T47D (cell line): ENCODE results near the gene MRPL27.

ENCODE experiments used
- DNase-seq, 2 experiments: peaks; one replicate each; pipeline versions ENCODE4 v3.0.0 to v3.0.0-alpha.2; 2011 to 2012; ENCODE audit warnings: low read depth in 1 of 2, low spot score in 1 of 2
- JUND ChIP-seq: IDR thresholded peaks from 2 replicates; pipeline ENCODE4 v1.6.1; 2012; ENCODE audit warnings: low read depth
- in situ Hi-C: cut with HindIII; loops from 2 replicates; pipeline ENCODE4 v1.10.0; 2016; ENCODE audit warnings: low sequenced_read_pairs, low pct_unique_long_range_greater_than_20kb

The MRPL27 gene

GRCh38 chr17:50397111-50397918, 24.3 kb upstream of the MRPL27 start, which contains the start of gene LRRC59:
Gene LRRC59 (minus strand): TSS chr17:50397523. CDS start chr17:50397317, 206 bp downstream.
- DNase-seq: peak; percentile 81 to 91
- in situ Hi-C loops: no loop called here
- TF ChIP-seq JUND: no peak

GRCh38 chr17:50396261-50397110, 23.5 kb upstream of the MRPL27 start:
- no peak for TF ChIP-seq JUND
- in situ Hi-C loops: no loop called here
- peak; percentile 43 to 83 for DNase-seq

- no peak for TF ChIP-seq JUND
- in situ Hi-C loops: no loop called here
These were observed 21.7 kb upstream of the MRPL27 start for GRCh38 chr17:50394711-50395110.

GRCh38 chr17:50393700-50394099, 20.7 kb upstream of the MRPL27 start:
- no peak for TF ChIP-seq JUND
- DNase-seq: no peak
- in situ Hi-C loops: no loop called here

More at GRCh38 chr17:50394711-50395110, 21.7 kb upstream of the MRPL27 start:
- no peak for DNase-seq

GRCh38 chr17:50392621-50393020, 19.6 kb upstream of the MRPL27 start:
- no peak for DNase-seq
- TF ChIP-seq JUND: no peak
- in situ Hi-C loops: no loop called here

GRCh38 chr17:50389534-50389933, 16.6 kb upstream of the MRPL27 start:
- in situ Hi-C loops: no loop called here
- TF ChIP-seq JUND: no peak

GRCh38 chr17:50388728-50389127, 15.7 kb upstream of the MRPL27 start:
- TF ChIP-seq JUND: no peak
- in situ Hi-C loops: no loop called here
- no peak for DNase-seq

More at GRCh38 chr17:50389534-50389933, 16.6 kb upstream of the MRPL27 start:
- no peak for DNase-seq

- in situ Hi-C loops: no loop called here
- no peak for TF ChIP-seq JUND
- DNase-seq: no peak
These were observed 13.5 kb upstream of the MRPL27 start for GRCh38 chr17:50386510-50386909.

- in situ Hi-C loops: no loop called here
- TF ChIP-seq JUND: no peak
- DNase-seq: no peak
These were observed 9.9 kb upstream of the MRPL27 start for GRCh38 chr17:50382931-50383330.

GRCh38 chr17:50381920-50382319, 8.9 kb upstream of the MRPL27 start:
- no peak for TF ChIP-seq JUND
- DNase-seq: no peak
- in situ Hi-C loops: no loop called here

- in situ Hi-C loops: no loop called here
- no peak for TF ChIP-seq JUND
- no peak for DNase-seq
These were observed 8.4 kb upstream of the MRPL27 start for GRCh38 chr17:50381260-50381815.

- in situ Hi-C loops: no loop called here
- no peak for TF ChIP-seq JUND
- DNase-seq: peak in 1 of 2 experiments; percentile 54
These were observed 7.6 kb upstream of the MRPL27 start for GRCh38 chr17:50380369-50381259.
